OCI-LY1 (cell line): ENCODE results near the gene LGR4.

ENCODE experiments used
- H2AFZ ChIP-seq: fragments of 200-600 bp; sonication (generic), shearing (Covaris generic); 2 replicates; pipeline ENCODE4 v1.6.0; 2014; ENCODE audit warnings: antibody characterized with exemption, mild to moderate bottlenecking, low read length
- H3F3A ChIP-seq: fragments of 200-600 bp; sonication (generic), shearing (Covaris generic); 2 replicates; pipeline ENCODE4 v1.6.0; 2014; ENCODE audit warnings: mild to moderate bottlenecking, antibody characterized with exemption, low read length, moderate library complexity; ENCODE audit not compliant: insufficient read depth
- H3K27ac ChIP-seq: fragments of 200-600 bp; sonication (generic); 2 replicates; pipeline ENCODE4 v1.5.1; 2014; ENCODE audit warnings: low read length, mixed run types, mild to moderate bottlenecking, low read depth; ENCODE audit not compliant: poor library complexity, severe bottlenecking
- H3K27me3 ChIP-seq: fragments of 200-600 bp; sonication (generic); 2 replicates; pipeline ENCODE4 v1.6.0; 2014; ENCODE audit warnings: antibody characterized with exemption, mild to moderate bottlenecking, low read length, moderate library complexity; ENCODE audit not compliant: insufficient read depth
- H3K36me3 ChIP-seq: fragments of 200-600 bp; sonication (generic); 2 replicates; pipeline ENCODE4 v1.6.1; 2014; ENCODE audit warnings: mild to moderate bottlenecking, antibody characterized with exemption, low read length, moderate library complexity, mixed read lengths; ENCODE audit not compliant: insufficient read depth
- H3K4me1 ChIP-seq: fragments of 200-600 bp; sonication (generic); 2 replicates; pipeline ENCODE4 v1.5.1; 2014; ENCODE audit warnings: mild to moderate bottlenecking, low read length, moderate library complexity; ENCODE audit not compliant: insufficient read depth, severe bottlenecking
- H3K4me2 ChIP-seq: fragments of 200-600 bp; sonication (generic), shearing (Covaris generic); 2 replicates; pipeline ENCODE4 v1.6.1; 2014; ENCODE audit warnings: low read length
- H3K4me3 ChIP-seq: fragments of 200-600 bp; sonication (generic); 2 replicates; pipeline ENCODE4 v1.5.1; 2014; ENCODE audit warnings: low read length, low read depth, mild to moderate bottlenecking, mixed read lengths; ENCODE audit not compliant: poor library complexity, severe bottlenecking
- H3K79me2 ChIP-seq: fragments of 200-600 bp; shearing (Covaris generic); 2 replicates; pipeline ENCODE4 v1.6.1; 2016; ENCODE audit warnings: mixed run types, low read length, mixed read lengths; ENCODE audit not compliant: insufficient read depth
- H3K9ac ChIP-seq: fragments of 200-600 bp; sonication (generic), shearing (Covaris generic); 2 replicates; pipeline ENCODE4 v1.6.1; 2014; ENCODE audit warnings: mild to moderate bottlenecking, low read length, mixed read lengths
- H3K9me2 ChIP-seq: fragments of 200-600 bp; sonication (generic), shearing (Covaris generic); 2 replicates; pipeline ENCODE4 v1.6.1; 2014; ENCODE audit warnings: low read depth, mild to moderate bottlenecking, low read length, mixed read lengths
- H3K9me3 ChIP-seq: fragments of 200-600 bp; shearing (Covaris generic); 2 replicates; pipeline ENCODE4 v1.6.1; 2014; ENCODE audit warnings: low read length, mixed read lengths
- H4K20me1 ChIP-seq: fragments of 200-600 bp; sonication (generic), shearing (Covaris generic); 2 replicates; pipeline ENCODE4 v1.6.0; 2016; ENCODE audit warnings: mild to moderate bottlenecking, low read length; ENCODE audit not compliant: insufficient read depth
- CTCF ChIP-seq: fragments of 200-600 bp; sonication (generic), shearing (Covaris generic); IDR thresholded peaks from 2 replicates; pipeline ENCODE4 v1.5.1; 2017; ENCODE audit warnings: mild to moderate bottlenecking, antibody characterized with exemption, low read length, moderate library complexity, mixed read lengths
- EZH2 ChIP-seq: fragments of 200-600 bp; sonication (generic), shearing (Covaris generic); IDR thresholded peaks from 2 replicates; pipeline ENCODE4 v1.8.0; 2017; ENCODE audit warnings: borderline replicate concordance, mixed run types, mild to moderate bottlenecking, antibody characterized with exemption, low read length, moderate library complexity, mixed read lengths

LGR4 gene

GRCh38 chr11:27436916-27437315, 35.7 kb downstream of the LGR4 start:
- H3K4me1 ChIP-seq: no peaks in the 10 kb centered on the region
- H2AFZ ChIP-seq: no peak overlapping the region
- no peak overlapping the region for H3K4me3 ChIP-seq
- H3K9me3 ChIP-seq: no peaks in the 10 kb centered on the region
- no peak for TF ChIP-seq CTCF
- no peak for TF ChIP-seq EZH2
- H3F3A ChIP-seq: no peaks in the 10 kb centered on the region
- no peak overlapping the region for H3K27ac ChIP-seq
- H3K4me2 ChIP-seq: no peak overlapping the region
- no peak overlapping the region for H3K9ac ChIP-seq
- no peaks in the 10 kb centered on the region for H3K79me2 ChIP-seq
- H3K36me3 ChIP-seq: no peaks in the 10 kb centered on the region
- no peaks in the 10 kb centered on the region; the same call in 1 of the 2 replicates for H3K27me3 ChIP-seq
- no peaks in the 10 kb centered on the region for H4K20me1 ChIP-seq
- no peaks in the 10 kb centered on the region for H3K9me2 ChIP-seq

- no peaks in the 10 kb centered on the region for H3K9me2 ChIP-seq
- no peaks in the 10 kb centered on the region for H3F3A ChIP-seq
- TF ChIP-seq CTCF: no peak
- TF ChIP-seq EZH2: no peak
- H3K79me2 ChIP-seq: no peaks in the 10 kb centered on the region
- H3K27ac ChIP-seq: no peak overlapping the region
- H4K20me1 ChIP-seq: no peaks in the 10 kb centered on the region
- no peak overlapping the region for H3K4me2 ChIP-seq
- H3K4me3 ChIP-seq: no peak overlapping the region
- H2AFZ ChIP-seq: no peak overlapping the region
- no peaks in the 10 kb centered on the region; the same call in 1 of the 2 replicates for H3K27me3 ChIP-seq
- no peak overlapping the region for H3K9ac ChIP-seq
- no peaks in the 10 kb centered on the region for H3K36me3 ChIP-seq
- no peaks in the 10 kb centered on the region for H3K4me1 ChIP-seq
- no peaks in the 10 kb centered on the region for H3K9me3 ChIP-seq
Measured at GRCh38 chr11:27433742-27434141, 38.8 kb downstream of the LGR4 start.

- no peaks in the 10 kb centered on the region for H3K79me2 ChIP-seq
- H3K4me1 ChIP-seq: no peaks in the 10 kb centered on the region
- H3K27me3 ChIP-seq: no peaks in the 10 kb centered on the region; the same call in 1 of the 2 replicates
Measured at GRCh38 chr11:27431808-27432207, 40.8 kb downstream of the LGR4 start.

GRCh38 chr11:27429761-27430393, 42.7 kb downstream of the LGR4 start:
- TF ChIP-seq CTCF (no peak), EZH2 (no peak)
- Histone ChIP-seq H3K9ac (no peak overlapping the region), H3F3A (no peaks in the 10 kb centered on the region), H2AFZ (no peak overlapping the region), H3K9me2 (no peaks in the 10 kb centered on the region), H3K4me3 (no peak overlapping the region), H3K79me2 (no peaks in the 10 kb centered on the region), H3K27ac (no peak overlapping the region), H3K4me2 (no peak overlapping the region), H3K36me3 (no peaks in the 10 kb centered on the region), H3K27me3 (no peaks in the 10 kb centered on the region; the same call in 1 of the 2 replicates), H3K9me3 (no peaks in the 10 kb centered on the region), H4K20me1 (no peaks in the 10 kb centered on the region), H3K4me1 (no peaks in the 10 kb centered on the region)

More at GRCh38 chr11:27431808-27432207, 40.8 kb downstream of the LGR4 start:
- H3K9me2 ChIP-seq: no peaks in the 10 kb centered on the region
- no peaks in the 10 kb centered on the region for H4K20me1 ChIP-seq
- H2AFZ ChIP-seq: no peak overlapping the region
- H3K27ac ChIP-seq: no peak overlapping the region
- H3K4me3 ChIP-seq: no peak overlapping the region
- TF ChIP-seq EZH2: no peak
- H3K36me3 ChIP-seq: no peaks in the 10 kb centered on the region
- no peak overlapping the region for H3K9ac ChIP-seq
- no peaks in the 10 kb centered on the region for H3F3A ChIP-seq
- H3K4me2 ChIP-seq: no peak overlapping the region
- H3K9me3 ChIP-seq: no peaks in the 10 kb centered on the region
